ENCODE results near the gene ANTXRL. TPM values are rescaled to one million over a fixed set of nuclear protein-coding genes. Genes with fewer than 3 reads are reported as not detected.

ANTXRL gene
- polyA plus RNA-seq, 2 of the 4 experiments (the other 2 are of a cell fraction), result 0.13 to 0.26 TPM

DNA sequence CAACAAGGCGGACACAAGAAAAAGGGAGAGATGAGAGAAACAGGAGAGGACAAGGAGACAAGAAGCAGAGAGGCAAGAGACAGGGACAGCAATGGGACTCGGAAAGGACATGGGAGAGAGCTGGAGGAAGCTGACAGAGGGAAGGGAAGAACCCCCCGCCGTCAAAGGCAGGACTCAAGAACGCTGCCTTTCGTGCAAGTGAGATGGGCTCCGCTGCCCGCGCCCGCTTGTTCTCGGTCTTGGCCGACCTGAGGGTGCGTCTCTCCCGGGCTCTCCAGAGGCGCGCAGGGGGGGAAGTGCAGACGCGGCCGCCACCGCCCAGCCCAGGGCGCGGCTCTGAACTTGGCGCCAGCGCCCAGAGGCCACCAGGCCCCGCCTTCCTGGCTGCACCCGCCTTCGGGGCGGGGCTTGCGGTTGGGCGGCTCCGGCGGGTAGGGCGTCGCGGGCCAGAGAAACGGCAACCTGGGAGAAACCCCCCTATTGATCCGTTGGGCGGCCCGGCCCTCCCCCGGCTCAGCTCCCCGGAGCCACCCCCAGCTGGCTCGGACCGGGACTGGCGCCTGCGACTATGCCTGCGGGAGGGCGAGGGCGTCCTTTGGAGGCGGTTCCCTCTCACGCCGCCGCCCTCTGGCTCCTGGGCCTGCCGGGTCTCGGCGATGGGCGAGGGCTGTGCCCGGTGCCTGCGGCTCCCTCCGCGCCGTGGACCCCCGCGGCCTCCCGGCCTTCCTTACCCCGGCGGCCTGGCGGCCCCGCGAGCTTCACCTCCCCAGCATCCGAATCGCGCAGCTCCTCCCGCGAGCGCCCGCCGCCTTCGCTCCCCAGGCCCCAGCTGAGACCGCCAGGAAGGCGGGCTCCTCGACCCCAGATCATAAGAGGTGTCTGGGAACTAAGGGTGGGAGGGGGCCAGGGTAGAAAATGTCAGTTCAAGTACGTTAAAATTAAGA is 2.2 kb upstream of the ANTXRL start:
- H3K4me1 ChIP-seq, result peaks cover 19% of the 10 kb centered on the region
- TF ChIP-seq, protein P1, sequence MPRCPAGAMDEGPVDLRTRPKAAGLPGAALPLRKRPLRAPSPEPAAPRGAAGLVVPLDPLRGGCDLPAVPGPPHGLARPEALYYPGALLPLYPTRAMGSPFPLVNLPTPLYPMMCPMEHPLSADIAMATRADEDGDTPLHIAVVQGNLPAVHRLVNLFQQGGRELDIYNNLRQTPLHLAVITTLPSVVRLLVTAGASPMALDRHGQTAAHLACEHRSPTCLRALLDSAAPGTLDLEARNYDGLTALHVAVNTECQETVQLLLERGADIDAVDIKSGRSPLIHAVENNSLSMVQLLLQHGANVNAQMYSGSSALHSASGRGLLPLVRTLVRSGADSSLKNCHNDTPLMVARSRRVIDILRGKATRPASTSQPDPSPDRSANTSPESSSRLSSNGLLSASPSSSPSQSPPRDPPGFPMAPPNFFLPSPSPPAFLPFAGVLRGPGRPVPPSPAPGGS (IDR thresholded peaks at IDR 0.05), result peak; percentile 81; the same call in 2 of the 3 replicates
- TF ChIP-seq RFX5 (IDR thresholded peaks at IDR 0.05) (no peak), EHF (CRISPR knock-in tag; IDR thresholded peaks at IDR 0.05) (no peak), KDM1A (IDR thresholded peaks at IDR 0.05; ENCODE audit: low read depth) (no peak), EHMT2 (IDR thresholded peaks at IDR 0.05; ENCODE audit: low read depth) (no peak), RCOR1 (IDR thresholded peaks at IDR 0.05; ENCODE audit: low read depth, low read length) (no peak), SMC3 (IDR thresholded peaks at IDR 0.05) (0 out of 3 replicates have a peak, but pooled peaks have one; percentile 5), MAFK (IDR thresholded peaks at IDR 0.05; ENCODE audit: partially characterized antibody) (no peak), TP53 (CRISPR knock-in tag; IDR thresholded peaks at IDR 0.05) (0 out of 2 replicates have a peak, but pooled peaks have one; percentile 27), PHF8 (IDR thresholded peaks at IDR 0.05; ENCODE audit: borderline replicate concordance, low read depth) (peak; percentile 62; the same call in 1 of the 2 replicates), SREBF2 (IDR thresholded peaks at IDR 0.05) (no peak), JUN (IDR thresholded peaks at IDR 0.05) (peak; percentile 44 to 65; a peak in 4 of 5 replicates), POLR2A (IDR thresholded peaks at IDR 0.05; ENCODE audit: low read length) (peak; percentile 64), GATA3 (IDR thresholded peaks at IDR 0.05; ENCODE audit: borderline replicate concordance) (0 out of 2 replicates have a peak, but pooled peaks have one; percentile 14)
- TF ChIP-seq, protein P2, sequence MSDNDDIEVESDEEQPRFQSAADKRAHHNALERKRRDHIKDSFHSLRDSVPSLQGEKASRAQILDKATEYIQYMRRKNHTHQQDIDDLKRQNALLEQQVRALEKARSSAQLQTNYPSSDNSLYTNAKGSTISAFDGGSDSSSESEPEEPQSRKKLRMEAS (IDR thresholded peaks at IDR 0.05), result peak; percentile 66
- TF ChIP-seq, protein P3, sequence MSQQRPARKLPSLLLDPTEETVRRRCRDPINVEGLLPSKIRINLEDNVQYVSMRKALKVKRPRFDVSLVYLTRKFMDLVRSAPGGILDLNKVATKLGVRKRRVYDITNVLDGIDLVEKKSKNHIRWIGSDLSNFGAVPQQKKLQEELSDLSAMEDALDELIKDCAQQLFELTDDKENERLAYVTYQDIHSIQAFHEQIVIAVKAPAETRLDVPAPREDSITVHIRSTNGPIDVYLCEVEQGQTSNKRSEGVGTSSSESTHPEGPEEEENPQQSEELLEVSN (IDR thresholded peaks at IDR 0.05; ENCODE audit: borderline replicate concordance, low read depth), result peak; percentile 63
- WGBS (ENCODE audit: missing lambda C conversion rate), result 5% methylated on average over 26 of the region's 82 CpGs
- H3K27ac ChIP-seq, result peak overlapping the region; percentile 92 to 97
- peak overlapping the region; percentile 65 for H3K4me3 ChIP-seq
- peak; percentile 79 to 89 for ATAC-seq
- DNase-seq (ENCODE audit: low read depth in 1 of 2, low spot score in 1 of 2), result peak; percentile 85 to 89
- no peak for FAIRE-seq
- peak overlapping the region; percentile 80 for H3K4me2 ChIP-seq
- H3K9me3 ChIP-seq, result no peaks in the 10 kb centered on the region
- ChIA-PET POLR2A (no interaction called here), CTCF (interaction anchor here (1.9 to 2.5 kb wide), 2 partner anchors 55 to 1095 kb away, joined by 5 to 8 read pairs; no protein-coding TSS in a partner anchor)

DNA sequence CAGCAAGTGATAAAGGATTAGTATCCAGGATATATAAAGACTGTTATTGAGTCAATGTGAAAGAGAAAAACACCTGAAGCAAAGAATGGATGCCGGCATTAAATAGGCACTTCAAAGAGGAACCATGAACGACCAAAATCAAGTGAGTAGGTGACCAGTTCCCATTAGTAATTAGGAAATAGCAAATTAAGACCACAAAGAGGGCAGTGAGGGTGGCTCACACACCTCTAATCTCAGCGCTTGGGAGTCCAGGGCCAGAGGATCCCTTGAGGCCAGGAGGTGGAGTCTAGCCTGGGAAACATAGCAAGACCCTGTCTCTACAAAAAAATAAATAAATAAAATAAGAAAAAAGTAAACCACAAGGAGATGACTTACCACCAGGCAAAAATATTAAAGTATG is 1.5 kb upstream of the ANTXRL start:
- peak overlapping the region; percentile 80 for H3K4me2 ChIP-seq
- H3K9me3 ChIP-seq, result no peaks in the 10 kb centered on the region
- H3K4me1 ChIP-seq, result peaks cover 19% of the 10 kb centered on the region
- ATAC-seq, result no peak
- H3K4me3 ChIP-seq, result peak overlapping the region; percentile 65
- WGBS (ENCODE audit: missing lambda C conversion rate), result 46% methylated on average over 3 of the region's 3 CpGs
- DNase-seq (ENCODE audit: low read depth in 1 of 2, low spot score in 1 of 2), result no peak
- no peak for FAIRE-seq
- H3K27ac ChIP-seq, result peak overlapping the region; percentile 92 to 97
- ChIA-PET CTCF (interaction anchor here (2.5 kb wide), 1 partner anchor 1094 kb away, joined by 8 read pairs; no protein-coding TSS in a partner anchor), POLR2A (no interaction called here)
- TF ChIP-seq HOXA7 (CRISPR knock-in tag; IDR thresholded peaks at IDR 0.05) (0 out of 2 replicates have a peak, but pooled peaks have one; percentile 24), SMC3 (IDR thresholded peaks at IDR 0.05) (no peak)

DNA sequence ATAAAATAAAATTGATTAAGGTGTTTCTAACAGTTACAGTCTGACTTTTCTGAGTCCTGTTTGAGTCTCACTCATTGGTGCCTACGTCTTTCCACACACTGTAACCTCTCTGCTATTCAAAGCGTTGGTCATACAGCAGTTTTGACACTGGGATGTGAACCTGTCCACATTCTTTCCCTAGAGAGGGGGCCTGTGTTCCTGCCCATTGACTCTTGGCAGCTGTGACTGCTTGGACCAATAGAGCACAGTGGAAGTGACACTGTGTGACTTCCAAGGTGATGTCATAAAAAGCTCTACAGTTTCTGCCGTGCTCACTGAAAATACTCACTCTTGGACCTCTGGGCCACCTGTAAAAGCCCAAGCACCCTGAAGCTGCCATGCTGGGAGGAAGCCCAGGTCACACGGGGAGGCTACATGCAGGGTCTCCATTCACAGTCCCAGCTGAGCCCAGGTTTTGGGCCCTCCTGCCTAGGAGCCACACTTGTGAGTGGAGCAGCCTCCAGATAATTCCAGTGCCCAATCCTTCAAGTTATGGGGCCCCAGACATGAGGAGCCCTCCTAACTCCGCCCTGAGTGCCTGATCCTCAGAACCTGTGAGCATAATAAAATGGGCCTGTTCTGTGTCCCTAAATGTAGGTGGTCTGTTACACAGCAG is 704 bp upstream of the ANTXRL start:
- FAIRE-seq (no peak), ATAC-seq (no peak), DNase-seq (ENCODE audit: low read depth in 1 of 2, low spot score in 1 of 2) (no peak)
- CTCF ChIA-PET, result no interaction called here
- peaks cover 19% of the 10 kb centered on the region for H3K4me1 ChIP-seq
- peak overlapping the region; percentile 80 for H3K4me2 ChIP-seq
- H3K9me3 ChIP-seq, result no peaks in the 10 kb centered on the region
- WGBS (ENCODE audit: missing lambda C conversion rate), result 92% methylated on average over 5 of the region's 5 CpGs
- POLR2A ChIA-PET, result no interaction called here
- H3K4me3 ChIP-seq, result no peak overlapping the region
- TF ChIP-seq RAD21 (conservative IDR thresholded peaks at IDR 0.05 in 1 of 2, IDR thresholded peaks at IDR 0.05 in 1 of 2) (no peak), ZC3H11A (IDR thresholded peaks at IDR 0.05) (no peak), CHD2 (IDR thresholded peaks at IDR 0.05; ENCODE audit: low read length, partially characterized antibody) (no peak), EP300 (IDR thresholded peaks at IDR 0.05) (no peak), FOSB (CRISPR knock-in tag; IDR thresholded peaks at IDR 0.05) (no peak), JUN (IDR thresholded peaks at IDR 0.05) (no peak), RCOR1 (IDR thresholded peaks at IDR 0.05; ENCODE audit: low read depth, low read length) (no peak), FOXS1 (CRISPR knock-in tag; IDR thresholded peaks at IDR 0.05) (no peak), CEBPB (IDR thresholded peaks at IDR 0.05) (no peak), ESRRA (IDR thresholded peaks at IDR 0.05; ENCODE audit: borderline replicate concordance, low read length) (no peak), ZSCAN20 (CRISPR knock-in tag; IDR thresholded peaks at IDR 0.05) (no peak), PHF8 (IDR thresholded peaks at IDR 0.05; ENCODE audit: borderline replicate concordance, low read depth) (no peak)
- TF ChIP-seq, protein P4, sequence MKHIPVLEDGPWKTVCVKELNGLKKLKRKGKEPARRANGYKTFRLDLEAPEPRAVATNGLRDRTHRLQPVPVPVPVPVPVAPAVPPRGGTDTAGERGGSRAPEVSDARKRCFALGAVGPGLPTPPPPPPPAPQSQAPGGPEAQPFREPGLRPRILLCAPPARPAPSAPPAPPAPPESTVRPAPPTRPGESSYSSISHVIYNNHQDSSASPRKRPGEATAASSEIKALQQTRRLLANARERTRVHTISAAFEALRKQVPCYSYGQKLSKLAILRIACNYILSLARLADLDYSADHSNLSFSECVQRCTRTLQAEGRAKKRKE (CRISPR knock-in tag; IDR thresholded peaks at IDR 0.05; ENCODE audit: low read depth), result no peak
- TF ChIP-seq, protein P5, sequence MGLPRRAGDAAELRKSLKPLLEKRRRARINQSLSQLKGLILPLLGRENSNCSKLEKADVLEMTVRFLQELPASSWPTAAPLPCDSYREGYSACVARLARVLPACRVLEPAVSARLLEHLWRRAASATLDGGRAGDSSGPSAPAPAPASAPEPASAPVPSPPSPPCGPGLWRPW (IDR thresholded peaks at IDR 0.05), result no peak
- peak overlapping the region in 1 of 2 experiments; percentile 47; a peak in 3 of 6 replicates for H3K27ac ChIP-seq
